ENCODE data around the gene NR6A1. TPM values are rescaled to one million over a fixed set of nuclear protein-coding genes. Genes with fewer than 3 reads are reported as not detected.
A peak's percentile ranks its signal among the peaks of the same experiment; 100 is the strongest.

NR6A1 gene
- total RNA-seq, 4 donors from 2014 or later, result 9.7 to 14.6 (median 12.5) TPM

DNA sequence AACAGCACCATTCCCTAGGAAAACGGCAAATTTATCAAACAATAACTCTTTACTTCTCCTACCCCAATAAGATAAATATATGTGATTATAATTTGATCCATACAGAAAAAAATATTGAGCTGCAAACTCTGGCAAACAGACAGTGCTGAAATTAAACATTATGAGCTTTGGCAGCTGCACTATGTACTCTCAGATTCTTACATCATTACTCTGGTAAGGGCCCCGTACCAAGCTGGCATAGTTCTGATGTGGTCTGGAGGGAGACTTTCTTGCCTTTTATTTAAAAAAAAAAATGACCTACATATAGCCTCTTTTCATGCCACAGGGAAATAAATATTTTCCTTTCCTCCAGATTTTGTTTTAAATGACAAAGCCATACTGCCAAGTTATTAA is 95.0 kb downstream of the NR6A1 start:
- no peak for DNase-seq
- in situ Hi-C loops (cut with MboI; ENCODE audit: low pct_ligation_motif_present in 1 of 4, low pct_unique_long_range_greater_than_20kb in 1 of 4, low sequenced_read_pairs in 3 of 4), result no loop called here
- no peaks in the 10 kb centered on the region for H3K27me3 ChIP-seq
- WGBS, 2 donors (ENCODE audit: low coverage in 1 of 2), result 52 to 57% methylated on average over 2 of the region's 2 CpGs
- intact Hi-C loops (cut with DNase I; ENCODE audit: low total_unique reads), result no loop called here
- no peaks in the 10 kb centered on the region for H3K36me3 ChIP-seq
- peaks cover 0 to 16% (median 5%) of the 10 kb centered on the region in 4 donors for H3K4me1 ChIP-seq
- TF ChIP-seq POLR2AphosphoS5 (IDR thresholded peaks at IDR 0.05), result no peak
- TF ChIP-seq, protein P1, sequence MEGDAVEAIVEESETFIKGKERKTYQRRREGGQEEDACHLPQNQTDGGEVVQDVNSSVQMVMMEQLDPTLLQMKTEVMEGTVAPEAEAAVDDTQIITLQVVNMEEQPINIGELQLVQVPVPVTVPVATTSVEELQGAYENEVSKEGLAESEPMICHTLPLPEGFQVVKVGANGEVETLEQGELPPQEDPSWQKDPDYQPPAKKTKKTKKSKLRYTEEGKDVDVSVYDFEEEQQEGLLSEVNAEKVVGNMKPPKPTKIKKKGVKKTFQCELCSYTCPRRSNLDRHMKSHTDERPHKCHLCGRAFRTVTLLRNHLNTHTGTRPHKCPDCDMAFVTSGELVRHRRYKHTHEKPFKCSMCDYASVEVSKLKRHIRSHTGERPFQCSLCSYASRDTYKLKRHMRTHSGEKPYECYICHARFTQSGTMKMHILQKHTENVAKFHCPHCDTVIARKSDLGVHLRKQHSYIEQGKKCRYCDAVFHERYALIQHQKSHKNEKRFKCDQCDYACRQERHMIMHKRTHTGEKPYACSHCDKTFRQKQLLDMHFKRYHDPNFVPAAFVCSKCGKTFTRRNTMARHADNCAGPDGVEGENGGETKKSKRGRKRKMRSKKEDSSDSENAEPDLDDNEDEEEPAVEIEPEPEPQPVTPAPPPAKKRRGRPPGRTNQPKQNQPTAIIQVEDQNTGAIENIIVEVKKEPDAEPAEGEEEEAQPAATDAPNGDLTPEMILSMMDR (IDR thresholded peaks at IDR 0.05), result no peak
- H3K9me3 ChIP-seq, result no peaks in the 10 kb centered on the region
- peak overlapping the region in 3 of 4 donors; percentile 21 to 43 (median 38) for H3K27ac ChIP-seq
- no peak overlapping the region for H3K4me3 ChIP-seq

DNA sequence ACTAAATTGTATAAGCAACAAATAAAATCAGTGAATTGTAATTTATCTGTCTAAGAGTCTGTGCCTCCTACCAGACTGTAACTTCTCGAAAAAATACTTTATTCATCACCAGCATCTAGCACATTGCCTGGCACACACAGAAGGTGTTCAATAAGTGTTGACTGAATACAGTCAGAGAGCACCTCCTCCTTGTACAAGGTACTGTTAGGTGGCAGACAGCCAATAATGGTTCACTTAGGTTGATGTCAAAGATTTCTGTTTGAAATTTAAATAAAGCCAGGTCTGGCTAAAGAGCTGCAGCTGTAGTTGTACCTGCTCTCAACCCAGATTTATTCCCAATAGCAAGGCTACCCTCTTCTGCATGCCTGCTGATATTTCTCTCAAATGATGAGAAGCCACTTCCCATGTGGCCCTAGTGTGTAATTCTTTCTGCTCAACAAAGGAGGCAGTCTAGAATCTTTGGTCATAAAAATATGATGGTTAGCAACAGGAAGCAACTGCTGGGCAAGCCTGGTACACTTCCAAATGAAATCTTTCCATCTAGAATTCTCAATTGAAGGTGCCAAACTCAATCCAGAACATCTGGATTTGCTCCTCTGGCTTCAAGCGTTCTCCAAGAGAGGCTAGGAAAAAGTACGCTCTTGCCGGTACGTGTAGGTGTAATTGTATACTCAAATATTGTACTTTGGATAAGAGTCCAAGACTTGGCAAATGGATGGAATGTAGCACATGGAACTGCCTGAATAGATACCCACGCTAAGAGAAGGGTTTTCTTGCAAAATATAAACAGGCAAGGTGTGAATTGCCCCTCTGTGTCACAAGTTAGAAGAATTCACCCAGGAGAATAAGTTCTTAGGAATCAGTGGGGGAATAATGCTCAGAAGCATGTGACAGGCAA is 95.6 kb downstream of the NR6A1 start:
- intact Hi-C loops (cut with DNase I; ENCODE audit: low total_unique reads), result no loop called here
- no peaks in the 10 kb centered on the region for H3K36me3 ChIP-seq
- TF ChIP-seq POLR2A (IDR thresholded peaks at IDR 0.05), result no peak
- TF ChIP-seq, protein P1 (IDR thresholded peaks at IDR 0.05), result peak in 1 of 5 experiments; percentile 6
- DNase-seq, result no peak
- H3K4me1 ChIP-seq, result peaks cover 0 to 16% (median 5%) of the 10 kb centered on the region in 4 donors
- peak overlapping the region in 3 of 4 donors; percentile 21 to 43 (median 38) for H3K27ac ChIP-seq
- WGBS, 2 donors (ENCODE audit: low coverage in 1 of 2), result 59 to 72% methylated on average over 6 of the region's 6 CpGs
- no peaks in the 10 kb centered on the region for H3K9me3 ChIP-seq
- in situ Hi-C loops (cut with MboI; ENCODE audit: low pct_ligation_motif_present in 1 of 4, low pct_unique_long_range_greater_than_20kb in 1 of 4, low sequenced_read_pairs in 3 of 4), result no loop called here
- no peaks in the 10 kb centered on the region for H3K27me3 ChIP-seq
- H3K4me3 ChIP-seq, result no peak overlapping the region

DNA sequence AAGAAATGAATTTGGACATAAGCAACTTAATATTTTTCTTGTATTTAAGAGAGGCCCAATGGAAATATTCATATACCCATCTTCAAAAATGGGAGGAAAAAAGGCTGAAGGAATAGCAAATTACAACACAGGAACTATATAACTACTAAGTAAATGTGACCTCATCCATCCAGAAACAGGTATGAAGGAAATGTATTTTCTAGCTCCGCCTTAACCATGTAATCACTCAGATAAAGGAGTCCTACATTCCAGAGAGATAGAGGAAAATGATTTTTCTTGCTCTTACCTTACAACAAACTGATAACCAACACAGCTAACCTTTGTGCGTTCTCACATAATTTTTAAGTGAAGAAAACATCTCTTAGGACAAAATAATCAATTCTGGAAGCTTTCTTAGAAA is 96.5 kb downstream of the NR6A1 start:
- H3K9me3 ChIP-seq, result no peaks in the 10 kb centered on the region
- in situ Hi-C loops (cut with MboI; ENCODE audit: low pct_ligation_motif_present in 1 of 4, low pct_unique_long_range_greater_than_20kb in 1 of 4, low sequenced_read_pairs in 3 of 4), result no loop called here
- no peaks in the 10 kb centered on the region for H3K27me3 ChIP-seq
- intact Hi-C loops (cut with DNase I; ENCODE audit: low total_unique reads), result no loop called here
- TF ChIP-seq, protein P1 (IDR thresholded peaks at IDR 0.05), result no peak
- no peak for TF ChIP-seq EP300 (IDR thresholded peaks at IDR 0.05; ENCODE audit: low read depth)
- TF ChIP-seq POLR2A (IDR thresholded peaks at IDR 0.05), result no peak
- no peak for DNase-seq
- 78 to 90% methylated on average over 2 of the region's 2 CpGs for WGBS, 2 donors (ENCODE audit: low coverage in 1 of 2)
- no peak overlapping the region for H3K27ac ChIP-seq
- H3K4me3 ChIP-seq, result no peak overlapping the region
- H3K36me3 ChIP-seq, result no peaks in the 10 kb centered on the region
- peaks cover 0 to 16% (median 5%) of the 10 kb centered on the region in 4 donors for H3K4me1 ChIP-seq

DNA sequence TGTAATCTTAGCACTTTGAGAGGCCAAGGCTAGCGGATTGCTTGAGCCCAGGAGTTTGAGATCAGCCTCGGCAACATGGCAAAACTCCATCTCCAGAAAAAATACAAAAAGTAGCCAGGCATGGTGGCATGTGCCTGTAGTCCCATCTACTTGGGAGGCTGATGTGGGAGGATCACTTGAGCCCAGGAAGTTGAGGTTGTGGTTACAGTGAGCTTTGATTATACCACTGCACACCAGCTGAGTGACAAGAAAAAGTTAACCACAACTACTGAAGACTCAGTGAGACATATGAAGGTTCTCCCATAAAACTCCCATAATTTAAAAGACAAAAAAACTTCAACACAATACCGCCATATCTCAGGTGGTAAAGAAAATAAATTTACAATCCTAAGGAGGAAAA is 98.0 kb downstream of the NR6A1 start:
- H3K27me3 ChIP-seq, result no peaks in the 10 kb centered on the region
- DNase-seq, result no peak
- WGBS, 2 donors (ENCODE audit: low coverage in 1 of 2), result 92 to 100% methylated on average over 1 to 3 of the region's 3 CpGs
- in situ Hi-C loops (cut with MboI; ENCODE audit: low pct_ligation_motif_present in 1 of 4, low pct_unique_long_range_greater_than_20kb in 1 of 4, low sequenced_read_pairs in 3 of 4) (no loop called here), intact Hi-C loops (cut with DNase I; ENCODE audit: low total_unique reads) (no loop called here)
- H3K36me3 ChIP-seq, result no peaks in the 10 kb centered on the region
- H3K27ac ChIP-seq, result no peak overlapping the region
- TF ChIP-seq POLR2A (IDR thresholded peaks at IDR 0.05), result no peak
- no peak for TF ChIP-seq EP300 (IDR thresholded peaks at IDR 0.05; ENCODE audit: low read depth)
- no peak for TF ChIP-seq POLR2AphosphoS5 (IDR thresholded peaks at IDR 0.05)
- TF ChIP-seq, protein P1 (IDR thresholded peaks at IDR 0.05), result no peak
- peaks cover 0 to 16% (median 5%) of the 10 kb centered on the region in 4 donors for H3K4me1 ChIP-seq
- no peaks in the 10 kb centered on the region for H3K9me3 ChIP-seq
- H3K4me3 ChIP-seq, result no peak overlapping the region
